Calu3 (cell line): Measurements from ENCODE around the gene CTTNBP2. TPM values are rescaled to one million over a fixed set of nuclear protein-coding genes. Genes with fewer than 3 reads are reported as not detected.

Experiments
- BruUV-seq: library from RNA; stranded (reverse); fragments of 400-500 nt; replicated peaks from 2 replicates; lab custom pipeline; 2021; lab: Mats Ljungman, UMichigan
- CTCF ChIA-PET: fragments of 300-600 bp; sonication (Branson Sonifier 250); formaldehyde crosslinking; loops from one replicate; lab custom pipeline; 2022; ENCODE audit warnings: antibody characterized with exemption; lab: Charles Lee
- DNase-seq: peaks from one replicate; pipeline ENCODE4 v3.0.0; 2022
- H3K27ac Mint-ChIP-seq: one replicate; pipeline ENCODE4 v1.8.0; 2022; ENCODE audit warnings: mixed read lengths; ENCODE audit not compliant: unreplicated experiment
- H3K27me3 Mint-ChIP-seq: one replicate; pipeline ENCODE4 v1.8.0; 2022; ENCODE audit warnings: mixed read lengths; ENCODE audit not compliant: unreplicated experiment
- H3K36me3 Mint-ChIP-seq: one replicate; pipeline ENCODE4 v1.8.0; 2022; ENCODE audit warnings: mild to moderate bottlenecking, moderate library complexity, mixed read lengths; ENCODE audit not compliant: insufficient read depth, unreplicated experiment
- H3K4me1 Mint-ChIP-seq: one replicate; pipeline ENCODE4 v1.8.0; 2022; ENCODE audit warnings: mild to moderate bottlenecking, low read depth, mixed read lengths; ENCODE audit not compliant: unreplicated experiment
- H3K4me3 Mint-ChIP-seq: one replicate; pipeline ENCODE4 v1.8.0; 2022; ENCODE audit warnings: mild to moderate bottlenecking, low read depth, moderate library complexity, mixed read lengths; ENCODE audit not compliant: unreplicated experiment
- H3K9me3 Mint-ChIP-seq: one replicate; pipeline ENCODE4 v1.8.0; 2022; ENCODE audit warnings: low read depth, mixed read lengths; ENCODE audit not compliant: unreplicated experiment
- intact Hi-C: fragments of 100-400 bp; cut with micrococcal nuclease; formaldehyde crosslinking; loops from one replicate; pipeline ENCODE4 v1.10.0; 2022; ENCODE audit not compliant: unreplicated experiment
- total RNA-seq: library from RNA; stranded (reverse); gene quantifications from 2 replicates; pipeline ENCODE4 v1.2.3, GENCODE V29; 2022
- TF ChIP-seq, protein P1 (sequence below): fragments of 200-600 bp; IDR thresholded peaks from one replicate; pipeline ENCODE4 v1.8.0; 2022; ENCODE audit warnings: antibody characterized with exemption; ENCODE audit not compliant: unreplicated experiment

Gene CTTNBP2
- total RNA-seq, 1 experiment from 2014 or later: 2.3 TPM

DNA sequence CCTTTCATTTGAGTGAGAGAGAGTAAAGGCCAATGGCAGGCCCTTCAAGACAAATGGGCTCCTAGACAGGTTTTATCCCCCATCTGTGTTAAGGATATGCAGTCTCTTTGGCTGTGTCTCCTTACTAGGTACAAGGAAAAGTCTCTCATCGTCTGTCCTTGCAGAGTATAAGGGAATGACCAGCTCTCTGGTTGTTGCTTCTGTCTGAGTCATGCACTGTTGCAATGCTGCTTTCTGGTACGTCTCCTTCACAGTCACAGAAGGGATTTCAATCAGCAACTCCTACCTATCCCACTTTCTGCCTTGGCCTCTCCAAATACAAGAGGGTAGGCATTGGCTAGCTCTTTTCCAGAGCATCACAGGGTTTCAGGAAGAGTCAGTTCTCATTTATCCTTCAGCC lies 48.1 kb downstream of the CTTNBP2 start:
- BruUV-seq: no TSS peak
- TF ChIP-seq, protein P1, sequence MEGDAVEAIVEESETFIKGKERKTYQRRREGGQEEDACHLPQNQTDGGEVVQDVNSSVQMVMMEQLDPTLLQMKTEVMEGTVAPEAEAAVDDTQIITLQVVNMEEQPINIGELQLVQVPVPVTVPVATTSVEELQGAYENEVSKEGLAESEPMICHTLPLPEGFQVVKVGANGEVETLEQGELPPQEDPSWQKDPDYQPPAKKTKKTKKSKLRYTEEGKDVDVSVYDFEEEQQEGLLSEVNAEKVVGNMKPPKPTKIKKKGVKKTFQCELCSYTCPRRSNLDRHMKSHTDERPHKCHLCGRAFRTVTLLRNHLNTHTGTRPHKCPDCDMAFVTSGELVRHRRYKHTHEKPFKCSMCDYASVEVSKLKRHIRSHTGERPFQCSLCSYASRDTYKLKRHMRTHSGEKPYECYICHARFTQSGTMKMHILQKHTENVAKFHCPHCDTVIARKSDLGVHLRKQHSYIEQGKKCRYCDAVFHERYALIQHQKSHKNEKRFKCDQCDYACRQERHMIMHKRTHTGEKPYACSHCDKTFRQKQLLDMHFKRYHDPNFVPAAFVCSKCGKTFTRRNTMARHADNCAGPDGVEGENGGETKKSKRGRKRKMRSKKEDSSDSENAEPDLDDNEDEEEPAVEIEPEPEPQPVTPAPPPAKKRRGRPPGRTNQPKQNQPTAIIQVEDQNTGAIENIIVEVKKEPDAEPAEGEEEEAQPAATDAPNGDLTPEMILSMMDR: no peak
- Mint-ChIP-seq H3K36me3 (no peaks in the 10 kb centered on the region), H3K9me3 (no peaks in the 10 kb centered on the region), H3K4me1 (peaks cover 16% of the 10 kb centered on the region), H3K4me3 (no peak overlapping the region), H3K27ac (no peak overlapping the region), H3K27me3 (no peaks in the 10 kb centered on the region)
- CTCF ChIA-PET: no interaction called here
- intact Hi-C loops: no loop called here
- DNase-seq: no peak

DNA sequence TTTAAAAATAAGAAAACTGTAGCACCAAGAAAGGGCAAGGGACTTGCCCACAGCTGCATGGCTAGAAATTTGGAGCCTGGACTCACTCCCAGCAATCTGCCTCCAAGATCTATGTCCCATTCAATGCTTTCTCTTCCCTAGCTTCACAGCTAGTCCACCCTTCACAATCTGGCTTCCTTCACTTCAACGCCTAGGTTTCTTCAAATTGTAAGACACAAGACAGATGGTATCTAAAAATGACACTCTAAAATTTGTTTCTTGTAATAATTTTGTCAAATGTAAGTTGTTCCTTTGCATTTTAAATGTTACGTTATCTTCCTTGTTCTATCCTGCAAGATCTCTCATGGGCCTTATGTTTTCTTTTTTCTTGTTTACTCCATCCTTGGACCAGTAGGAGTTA lies 48.6 kb downstream of the CTTNBP2 start:
- Mint-ChIP-seq H3K9me3 (no peaks in the 10 kb centered on the region), H3K4me1 (peaks cover 16% of the 10 kb centered on the region), H3K27ac (no peak overlapping the region), H3K27me3 (no peaks in the 10 kb centered on the region), H3K4me3 (no peak overlapping the region), H3K36me3 (no peaks in the 10 kb centered on the region)
- TF ChIP-seq, protein P1: no peak
- intact Hi-C loops: no loop called here
- CTCF ChIA-PET: no interaction called here
- DNase-seq: no peak
- no TSS peak for BruUV-seq

DNA sequence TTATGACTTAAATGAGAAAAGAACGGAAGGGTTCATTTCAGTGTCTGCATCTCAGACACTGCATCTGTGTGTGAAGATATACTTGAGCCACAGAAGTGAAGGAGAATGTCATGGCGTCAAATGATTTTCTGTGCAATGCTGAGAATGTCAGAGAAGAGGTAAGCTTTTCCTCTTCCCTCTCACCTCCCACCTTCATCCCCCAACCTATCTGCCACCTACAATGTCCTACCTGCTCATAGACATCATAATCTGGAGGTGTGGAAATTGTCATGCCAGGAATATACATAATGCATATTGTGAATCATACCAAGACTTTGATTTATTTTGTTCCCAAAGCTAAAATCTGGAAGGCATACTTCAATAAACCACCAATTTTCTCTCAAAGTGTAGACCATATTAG lies 53.7 kb downstream of the CTTNBP2 start:
- no TSS peak for BruUV-seq
- CTCF ChIA-PET: no interaction called here
- Mint-ChIP-seq H3K9me3 (no peaks in the 10 kb centered on the region), H3K4me1 (no peaks in the 10 kb centered on the region), H3K4me3 (no peak overlapping the region), H3K27ac (no peak overlapping the region), H3K36me3 (no peaks in the 10 kb centered on the region), H3K27me3 (no peaks in the 10 kb centered on the region)
- DNase-seq: no peak
- TF ChIP-seq, protein P1: no peak
- intact Hi-C loops: no loop called here

DNA sequence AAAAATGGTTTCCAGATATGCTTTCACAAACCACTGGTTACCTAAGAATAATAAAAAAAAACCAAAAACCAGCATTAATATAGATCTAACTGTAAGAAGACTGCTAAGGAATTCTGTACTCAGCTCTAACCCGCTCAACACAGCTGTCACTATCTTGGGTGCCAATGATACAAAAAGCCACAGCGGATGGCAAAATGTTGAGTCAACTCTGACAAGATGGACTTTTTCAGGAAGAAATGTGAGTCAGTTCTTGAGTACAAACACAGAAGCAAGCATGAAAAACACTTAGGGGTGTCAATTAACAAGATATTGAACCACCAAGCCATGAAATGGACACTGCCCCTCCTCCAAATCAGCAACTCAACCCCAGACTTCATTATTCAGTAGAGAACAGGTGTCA lies 55.0 kb downstream of the CTTNBP2 start:
- Mint-ChIP-seq H3K4me3 (no peak overlapping the region), H3K27me3 (no peaks in the 10 kb centered on the region), H3K36me3 (no peaks in the 10 kb centered on the region), H3K27ac (no peak overlapping the region), H3K4me1 (no peaks in the 10 kb centered on the region), H3K9me3 (no peaks in the 10 kb centered on the region)
- TF ChIP-seq, protein P1: no peak
- CTCF ChIA-PET: no interaction called here
- no peak for DNase-seq
- intact Hi-C loops: no loop called here
- no TSS peak for BruUV-seq
